Measurements from ENCODE around the gene HOATZ. TPM values are rescaled to one million over a fixed set of nuclear protein-coding genes. Genes with fewer than 3 reads are reported as not detected.

HOATZ gene
- total RNA-seq, 1 donor from 2014 or later = not detected

DNA sequence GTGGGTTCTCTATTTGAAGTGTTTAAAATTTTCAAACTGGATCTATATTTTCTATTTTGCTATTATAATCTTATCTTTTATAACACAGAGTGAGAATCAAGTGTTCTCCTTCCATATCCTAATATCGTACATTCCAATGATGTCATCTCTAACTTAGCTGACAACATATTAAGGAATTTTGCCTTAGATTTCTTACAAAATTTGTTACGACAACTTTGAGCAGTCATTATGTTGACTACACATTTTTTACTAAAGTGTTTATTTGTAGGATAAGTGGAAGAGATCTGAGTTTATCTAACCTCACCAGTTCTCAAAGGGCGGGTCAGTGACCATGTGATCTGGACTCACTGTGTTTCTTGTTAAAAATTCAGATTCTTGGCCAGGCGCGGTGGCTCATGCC lies 15.1 kb upstream of the HOATZ start:
- Mint-ChIP-seq H3K9me3 (no peaks in the 10 kb centered on the region), H3K27me3 (ENCODE audit: low read depth) (peaks cover 58% of the 10 kb centered on the region), H3K27ac (no peak overlapping the region), H3K4me3 (ENCODE audit: low read depth) (no peak overlapping the region), H3K4me1 (ENCODE audit: low read depth) (no peaks in the 10 kb centered on the region), H3K36me3 (ENCODE audit: low read depth) (no peaks in the 10 kb centered on the region)
- DNase-seq (ENCODE audit: low spot score) = no peak
- intact Hi-C loops (cut with micrococcal nuclease) = no loop called here

DNA sequence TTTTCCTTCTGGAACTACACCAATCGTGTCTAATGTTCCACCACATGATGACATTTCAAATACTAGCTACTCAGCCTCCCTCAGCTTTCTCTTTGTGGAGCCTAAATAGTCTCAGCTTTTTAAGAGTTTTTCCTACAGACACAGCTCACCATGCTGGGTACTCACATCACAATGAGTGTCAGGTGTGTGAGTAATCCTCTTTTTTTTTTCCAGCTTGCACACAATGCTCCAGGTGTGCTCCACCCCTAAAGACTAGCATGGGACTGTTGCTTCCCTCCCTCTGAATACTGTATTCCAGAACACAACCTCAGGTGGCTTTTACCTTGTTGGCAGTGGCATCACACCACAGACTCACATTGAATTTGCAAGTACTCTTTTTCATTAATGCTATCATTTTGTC lies 14.1 kb upstream of the HOATZ start:
- H3K4me1 Mint-ChIP-seq (ENCODE audit: low read depth) = no peaks in the 10 kb centered on the region
- no peak overlapping the region for H3K4me3 Mint-ChIP-seq (ENCODE audit: low read depth)
- H3K27me3 Mint-ChIP-seq (ENCODE audit: low read depth) = peaks cover 57% of the 10 kb centered on the region
- no peak overlapping the region for H3K27ac Mint-ChIP-seq
- H3K9me3 Mint-ChIP-seq = no peaks in the 10 kb centered on the region
- intact Hi-C loops (cut with micrococcal nuclease) = no loop called here
- no peaks in the 10 kb centered on the region for H3K36me3 Mint-ChIP-seq (ENCODE audit: low read depth)
- DNase-seq (ENCODE audit: low spot score) = no peak

DNA sequence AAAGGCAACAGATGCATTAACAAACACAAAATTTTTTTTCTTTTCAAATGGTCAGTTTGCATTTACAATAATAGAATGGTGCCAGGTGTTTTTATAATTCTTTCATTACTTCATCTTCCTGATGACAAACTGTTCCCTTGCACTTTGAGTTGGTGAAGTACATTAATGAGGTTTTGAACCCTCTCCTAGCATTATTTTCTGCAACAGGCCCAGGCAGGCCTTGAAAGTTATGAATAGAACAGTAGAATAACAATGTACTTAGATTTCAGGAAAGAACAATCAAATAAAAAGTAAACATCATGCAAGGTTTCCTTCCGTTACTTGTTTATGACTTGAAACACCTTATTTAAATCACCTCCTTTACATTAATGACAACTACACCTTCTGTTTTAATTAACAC lies 12.0 kb upstream of the HOATZ start:
- Mint-ChIP-seq H3K9me3 (no peaks in the 10 kb centered on the region), H3K27ac (no peak overlapping the region), H3K4me1 (ENCODE audit: low read depth) (no peaks in the 10 kb centered on the region), H3K27me3 (ENCODE audit: low read depth) (peaks cover 61% of the 10 kb centered on the region), H3K36me3 (ENCODE audit: low read depth) (no peaks in the 10 kb centered on the region), H3K4me3 (ENCODE audit: low read depth) (no peak overlapping the region)
- no peak for DNase-seq (ENCODE audit: low spot score)
- intact Hi-C loops (cut with micrococcal nuclease) = no loop called here

DNA sequence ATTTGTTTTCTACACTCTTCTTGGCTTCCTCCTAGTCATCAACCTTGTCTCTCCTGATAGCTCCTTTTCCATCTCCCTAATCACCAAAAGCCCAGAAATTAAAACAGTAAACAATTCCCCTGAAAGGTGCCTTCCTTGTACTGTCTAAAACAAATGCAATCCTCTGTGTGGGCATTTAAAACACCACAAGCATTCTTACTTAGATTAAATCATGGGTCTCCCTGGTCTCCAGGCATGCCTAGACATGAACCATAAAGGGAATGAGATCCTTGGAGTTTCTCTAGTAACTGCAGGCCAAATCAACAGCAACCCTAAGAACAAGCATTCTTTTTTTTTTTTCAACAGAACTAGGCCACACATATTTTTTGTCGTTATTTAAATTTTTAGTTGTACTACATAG lies 4.3 kb upstream of the HOATZ start:
- Mint-ChIP-seq H3K27me3 (ENCODE audit: low read depth) (peaks cover 58% of the 10 kb centered on the region), H3K4me1 (ENCODE audit: low read depth) (peaks cover 8% of the 10 kb centered on the region), H3K36me3 (ENCODE audit: low read depth) (no peaks in the 10 kb centered on the region), H3K4me3 (ENCODE audit: low read depth) (no peak overlapping the region), H3K9me3 (no peaks in the 10 kb centered on the region), H3K27ac (no peak overlapping the region)
- no peak for DNase-seq (ENCODE audit: low spot score)
- intact Hi-C loops (cut with micrococcal nuclease) = no loop called here

DNA sequence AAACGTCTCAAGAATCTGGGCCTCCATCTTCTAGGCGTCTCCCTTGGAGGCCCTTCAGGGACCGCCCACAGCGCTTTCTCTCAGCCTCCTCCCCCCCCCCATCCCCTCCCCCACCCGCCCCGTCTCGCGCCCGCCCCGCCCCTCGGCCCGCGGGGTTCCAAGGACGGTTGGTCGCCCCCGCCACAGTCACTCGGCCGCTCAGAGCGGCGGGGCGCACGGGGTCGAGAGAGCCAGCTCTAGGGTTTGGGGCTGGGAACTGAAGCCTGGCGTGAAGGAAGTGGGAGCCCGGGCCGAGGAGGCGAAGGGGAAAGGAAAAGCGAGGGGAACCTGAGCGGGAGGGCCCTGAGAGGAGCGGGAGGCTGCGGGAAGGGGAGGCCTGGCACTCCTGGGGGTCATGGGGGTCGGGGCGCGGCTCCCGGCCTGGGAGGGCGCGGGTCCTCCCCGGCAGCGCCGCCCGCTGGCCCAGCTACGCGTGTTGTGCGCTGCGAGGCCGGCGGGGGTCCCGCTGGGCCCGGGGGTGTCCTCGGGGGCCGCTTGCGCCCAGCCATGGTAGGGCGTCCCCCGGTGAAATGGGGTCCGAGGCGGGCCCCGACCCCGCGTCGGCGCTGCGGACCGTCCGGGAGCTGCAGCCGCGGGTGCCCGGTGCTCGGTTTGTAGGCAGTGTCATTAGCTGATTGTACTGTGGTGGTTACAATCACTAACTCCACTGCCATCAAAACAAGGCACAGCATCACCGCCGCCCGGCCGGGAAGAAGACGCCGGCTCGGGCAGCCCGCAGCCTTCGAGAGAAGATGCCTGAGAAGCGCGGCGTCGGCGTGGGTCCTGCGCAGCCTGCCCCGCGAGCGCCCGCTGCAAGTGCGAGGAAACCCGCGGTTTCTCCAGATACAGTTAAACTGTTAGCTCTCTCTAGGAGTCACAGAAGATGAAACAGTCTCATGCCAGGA lies 2.0 kb upstream of the HOATZ start, which contains the start of gene BTG4:
Gene BTG4, minus strand, starts transcription at position 91 of the 944 bp plus-strand sequence. CDS start 13,610 bp downstream, outside the sequence.
- Mint-ChIP-seq H3K36me3 (ENCODE audit: low read depth) (no peaks in the 10 kb centered on the region), H3K27ac (peak within 1 kb of the TSS; percentile 46), H3K4me1 (ENCODE audit: low read depth) (peaks cover 8% of the 10 kb centered on the region), H3K4me3 (ENCODE audit: low read depth) (peak within 1 kb of the TSS; percentile 76), H3K9me3 (no peaks in the 10 kb centered on the region), H3K27me3 (ENCODE audit: low read depth) (peaks cover 50% of the 10 kb centered on the region)
- intact Hi-C loops (cut with micrococcal nuclease) = loop anchor here (2.0 kb wide), 1 partner anchor 16 kb away; no protein-coding TSS in a partner anchor
- no peak for DNase-seq (ENCODE audit: low spot score)

DNA sequence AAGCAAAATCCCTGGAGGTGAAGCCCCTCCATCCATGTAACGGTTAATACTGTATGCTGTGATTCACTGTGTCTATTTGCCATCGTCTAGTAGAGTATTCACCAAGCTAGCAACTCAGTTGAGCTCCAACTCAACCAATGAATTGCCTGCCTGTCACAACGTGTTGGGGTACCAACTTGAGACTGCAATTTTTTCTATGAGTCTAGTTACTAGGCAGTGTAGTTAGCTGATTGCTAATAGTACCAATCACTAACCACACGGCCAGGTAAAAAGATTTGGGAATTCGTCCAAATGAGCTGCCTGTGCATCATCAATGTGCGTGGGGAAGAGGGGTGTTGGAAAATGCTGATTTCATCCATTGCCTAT lies 1.4 kb upstream of the HOATZ start:
- Mint-ChIP-seq H3K4me3 (ENCODE audit: low read depth) (peak overlapping the region; percentile 47), H3K9me3 (no peaks in the 10 kb centered on the region), H3K27me3 (ENCODE audit: low read depth) (peaks cover 44% of the 10 kb centered on the region), H3K27ac (no peak overlapping the region), H3K4me1 (ENCODE audit: low read depth) (peaks cover 8% of the 10 kb centered on the region), H3K36me3 (ENCODE audit: low read depth) (no peaks in the 10 kb centered on the region)
- intact Hi-C loops (cut with micrococcal nuclease) = loop anchor here (2.0 kb wide), 1 partner anchor 16 kb away; no protein-coding TSS in a partner anchor
- DNase-seq (ENCODE audit: low spot score) = no peak

DNA sequence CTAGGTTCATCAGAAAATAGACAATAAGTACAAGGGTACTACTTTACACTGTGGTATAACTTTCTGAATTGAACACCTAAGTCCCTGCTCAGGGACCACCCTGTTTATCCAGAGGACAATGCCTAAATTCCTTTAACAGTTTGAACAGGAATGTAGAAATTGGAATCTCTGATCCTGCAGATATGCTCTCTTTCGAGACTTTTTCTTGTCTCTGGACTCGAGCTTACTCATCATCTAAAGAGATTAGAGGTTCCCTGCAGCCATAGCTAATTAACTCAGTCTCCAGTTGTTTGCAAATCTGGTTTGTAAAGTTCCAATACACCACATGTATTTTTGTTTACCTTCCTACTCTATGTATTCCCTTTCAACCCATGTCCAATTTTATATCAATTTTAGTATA lies 1.0 kb downstream of the HOATZ start:
- Mint-ChIP-seq H3K4me1 (ENCODE audit: low read depth) (peaks cover 12% of the 10 kb centered on the region), H3K27me3 (ENCODE audit: low read depth) (peaks cover 32% of the 10 kb centered on the region), H3K27ac (no peak overlapping the region), H3K4me3 (ENCODE audit: low read depth) (no peak overlapping the region), H3K36me3 (ENCODE audit: low read depth) (no peaks in the 10 kb centered on the region), H3K9me3 (no peaks in the 10 kb centered on the region)
- no peak for DNase-seq (ENCODE audit: low spot score)
- intact Hi-C loops (cut with micrococcal nuclease) = no loop called here

DNA sequence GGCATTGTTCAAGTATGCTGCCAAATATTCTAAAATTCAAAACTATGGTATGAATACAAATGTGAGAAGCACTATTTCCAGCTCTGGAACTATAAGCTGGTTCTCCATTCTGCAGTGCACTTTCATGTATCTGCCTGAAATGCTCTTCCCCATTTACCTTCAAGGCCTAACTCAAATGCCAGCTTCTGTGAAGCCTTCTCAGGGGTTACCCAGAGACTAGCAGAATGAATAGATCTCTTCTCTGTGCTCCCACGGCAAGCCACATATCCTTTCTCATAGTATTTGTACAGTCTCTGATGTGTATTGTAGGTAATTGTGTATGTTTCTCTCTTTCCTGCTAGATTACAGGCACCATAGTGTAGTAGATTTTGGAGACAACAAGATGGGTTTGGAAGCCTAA lies 4.1 kb downstream of the HOATZ start:
- Mint-ChIP-seq H3K27ac (no peak overlapping the region), H3K36me3 (ENCODE audit: low read depth) (no peaks in the 10 kb centered on the region), H3K9me3 (no peaks in the 10 kb centered on the region), H3K4me1 (ENCODE audit: low read depth) (peaks cover 20% of the 10 kb centered on the region), H3K4me3 (ENCODE audit: low read depth) (no peak overlapping the region), H3K27me3 (ENCODE audit: low read depth) (peaks cover 15% of the 10 kb centered on the region)
- intact Hi-C loops (cut with micrococcal nuclease) = no loop called here
- no peak for DNase-seq (ENCODE audit: low spot score)

DNA sequence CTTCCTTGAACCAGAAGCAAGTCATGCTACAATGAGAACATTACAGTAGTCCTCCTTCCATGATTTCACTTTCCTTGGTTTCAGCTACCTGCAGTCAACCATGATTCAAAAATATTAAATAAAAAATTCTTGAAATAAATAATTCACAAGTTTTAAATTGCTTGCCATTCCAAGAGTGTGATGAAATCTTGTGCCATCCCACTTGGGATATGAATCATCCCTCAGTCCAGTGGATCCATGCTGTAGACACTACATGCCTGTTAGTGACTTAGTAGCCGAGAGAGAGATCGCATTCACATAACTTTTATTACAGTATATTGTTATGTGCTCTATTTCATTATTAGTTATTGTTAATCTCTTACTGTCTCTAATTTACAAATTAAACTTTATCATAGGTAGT lies 6.0 kb downstream of the HOATZ start:
- intact Hi-C loops (cut with micrococcal nuclease) = loop anchor here (2.0 to 5.0 kb wide), 2 partner anchors 18 to 143 kb away; partner anchors contain the start of gene POU2AF1
- Mint-ChIP-seq H3K27me3 (ENCODE audit: low read depth) (peaks cover 1% of the 10 kb centered on the region), H3K4me3 (ENCODE audit: low read depth) (no peak overlapping the region), H3K4me1 (ENCODE audit: low read depth) (peaks cover 27% of the 10 kb centered on the region), H3K36me3 (ENCODE audit: low read depth) (no peaks in the 10 kb centered on the region), H3K9me3 (no peaks in the 10 kb centered on the region), H3K27ac (no peak overlapping the region)
- DNase-seq (ENCODE audit: low spot score) = no peak

DNA sequence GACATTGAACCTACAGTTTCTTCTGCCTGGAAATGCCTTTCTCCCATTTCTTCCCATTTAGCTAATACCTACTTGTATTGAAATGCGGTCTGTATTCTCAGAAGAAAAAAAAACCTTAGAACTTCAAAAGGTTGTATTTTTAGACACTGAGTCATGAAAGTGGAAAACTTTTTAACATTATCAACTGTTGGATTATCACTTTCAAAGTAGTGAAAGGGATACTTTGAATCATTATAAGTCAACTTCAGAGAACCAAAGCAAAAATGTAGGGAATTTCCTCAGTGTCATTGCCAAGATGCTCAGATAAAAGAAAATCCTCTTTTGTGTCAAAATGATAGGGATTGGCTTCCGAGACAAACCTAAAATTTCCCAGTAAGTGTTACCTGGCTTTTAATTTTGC lies 6.6 kb downstream of the HOATZ start:
- intact Hi-C loops (cut with micrococcal nuclease) = loop anchor here (2.0 to 5.0 kb wide), 2 partner anchors 18 to 144 kb away; partner anchors contain the start of gene POU2AF1
- H3K4me1 Mint-ChIP-seq (ENCODE audit: low read depth) = peaks cover 32% of the 10 kb centered on the region
- H3K27ac Mint-ChIP-seq = no peak overlapping the region

DNA sequence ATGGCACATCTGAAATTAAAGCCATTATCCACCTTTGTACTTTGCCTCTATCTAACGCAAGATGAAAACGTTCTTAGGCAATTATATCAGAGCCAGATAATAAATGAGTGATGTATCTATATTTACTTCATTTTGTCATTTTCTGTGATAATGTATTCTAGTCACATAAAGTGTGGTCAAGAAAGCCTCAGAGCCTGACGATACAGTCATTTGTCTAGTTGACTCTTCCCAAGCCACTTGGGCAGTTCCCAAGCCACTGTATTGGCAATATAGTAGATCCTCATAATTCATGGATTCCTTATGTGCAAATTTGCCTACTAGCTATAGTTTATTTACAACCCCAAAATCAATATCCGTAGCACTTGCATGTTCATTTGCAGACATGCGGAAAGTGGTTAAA lies 7.8 kb downstream of the HOATZ start:
- DNase-seq (ENCODE audit: low spot score) = no peak
- H3K27ac Mint-ChIP-seq = no peak overlapping the region
- no peak overlapping the region for H3K4me3 Mint-ChIP-seq (ENCODE audit: low read depth)
- no peaks in the 10 kb centered on the region for H3K9me3 Mint-ChIP-seq
- H3K4me1 Mint-ChIP-seq (ENCODE audit: low read depth) = peaks cover 40% of the 10 kb centered on the region
- no peaks in the 10 kb centered on the region for H3K27me3 Mint-ChIP-seq (ENCODE audit: low read depth)
- no peaks in the 10 kb centered on the region for H3K36me3 Mint-ChIP-seq (ENCODE audit: low read depth)
- intact Hi-C loops (cut with micrococcal nuclease) = loop anchor here (5.0 kb wide), 1 partner anchor 145 kb away; the partner anchor contains the start of gene POU2AF1

More for the DNA sequence above, 6.6 kb downstream of the HOATZ start:
- Mint-ChIP-seq H3K36me3 (ENCODE audit: low read depth) (no peaks in the 10 kb centered on the region), H3K4me3 (ENCODE audit: low read depth) (no peak overlapping the region), H3K27me3 (ENCODE audit: low read depth) (no peaks in the 10 kb centered on the region), H3K9me3 (no peaks in the 10 kb centered on the region)
- no peak for DNase-seq (ENCODE audit: low spot score)

DNA sequence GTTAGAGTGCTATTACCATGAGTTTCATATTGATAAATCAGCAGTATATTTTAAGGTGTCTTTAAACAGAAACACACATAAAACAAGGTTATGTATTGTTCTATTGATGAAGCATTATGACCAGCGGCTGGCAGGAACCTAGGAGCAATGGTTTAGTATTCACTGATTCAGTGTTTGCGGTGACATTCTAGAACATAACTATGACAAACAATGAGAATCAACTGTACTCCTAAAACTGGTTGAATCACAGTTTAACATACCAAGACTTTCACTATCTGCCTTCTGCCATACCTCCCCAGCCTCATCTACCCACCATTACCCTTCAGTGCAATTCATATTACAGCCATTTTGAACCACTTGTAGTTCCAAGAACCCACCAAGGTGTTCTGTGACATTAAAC lies 8.8 kb downstream of the HOATZ start:
- intact Hi-C loops (cut with micrococcal nuclease) = loop anchor here (1.0 to 5.0 kb wide), 2 partner anchors 8 to 146 kb away; partner anchors contain the start of gene POU2AF1
- Mint-ChIP-seq H3K27me3 (ENCODE audit: low read depth) (no peaks in the 10 kb centered on the region), H3K9me3 (no peaks in the 10 kb centered on the region), H3K36me3 (ENCODE audit: low read depth) (no peaks in the 10 kb centered on the region), H3K4me1 (ENCODE audit: low read depth) (peaks cover 40% of the 10 kb centered on the region), H3K4me3 (ENCODE audit: low read depth) (no peak overlapping the region), H3K27ac (peak overlapping the region; percentile 14)
- no peak for DNase-seq (ENCODE audit: low spot score)

DNA sequence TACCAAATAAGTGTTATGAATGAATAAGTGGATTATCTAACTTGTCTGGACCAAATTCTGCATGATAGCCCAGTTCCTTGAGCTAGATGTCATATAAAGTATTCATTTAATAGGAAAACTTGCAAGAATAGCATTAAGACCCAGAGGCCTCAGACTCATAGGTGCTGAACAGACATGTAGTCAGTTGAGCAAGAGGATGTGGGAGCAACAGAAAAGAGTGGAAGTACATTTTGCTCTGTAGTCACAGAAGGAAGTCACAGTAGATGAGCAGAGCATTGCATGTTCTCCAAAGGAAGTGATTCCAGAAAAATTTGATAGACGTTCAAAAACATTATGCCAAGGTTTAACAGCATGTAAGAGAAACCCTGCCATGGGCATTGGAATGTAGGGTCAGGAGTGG lies 9.5 kb downstream of the HOATZ start:
- Mint-ChIP-seq H3K27ac (no peak overlapping the region), H3K4me3 (ENCODE audit: low read depth) (no peak overlapping the region), H3K9me3 (no peaks in the 10 kb centered on the region), H3K27me3 (ENCODE audit: low read depth) (no peaks in the 10 kb centered on the region), H3K36me3 (ENCODE audit: low read depth) (no peaks in the 10 kb centered on the region), H3K4me1 (ENCODE audit: low read depth) (peaks cover 44% of the 10 kb centered on the region)
- no peak for DNase-seq (ENCODE audit: low spot score)
- intact Hi-C loops (cut with micrococcal nuclease) = loop anchor here (5.0 kb wide), 1 partner anchor 147 kb away; the partner anchor contains the start of gene POU2AF1

Data from activated T-helper 2 cell treated with anti-CD3 and anti-CD28 coated beads, Interferon-gamma antibody, Interleukin-2, Interleukin-4, amounts not matched to agents 10 μg/mL and 5 μg/mL and 100 μg/mL, durations not matched to agents 14 hours and 24 hours and 36 hours (primary cell).